ENCODE measurements around the gene RAMAC. TPM values are rescaled to one million over a fixed set of nuclear protein-coding genes. Genes with fewer than 3 reads are reported as not detected.

The RAMAC gene
- total and polyA plus RNA-seq, 2 of the 8 experiments (the other 6 are each of a cell fraction or from before 2014, with no cell fraction given): 20.7 to 32.9 TPM

- TF ChIP-seq BACH1 (IDR thresholded peaks at IDR 0.05; ENCODE audit: low read length): no peak
- TF ChIP-seq NRF1 (IDR thresholded peaks at IDR 0.05; ENCODE audit: low read depth, low read length): no peak
- TF ChIP-seq SAP30 (IDR thresholded peaks at IDR 0.05; ENCODE audit: insufficient read depth, insufficient replicate concordance, low read length): peak; percentile 33
- no peak for TF ChIP-seq CHD1 (IDR thresholded peaks at IDR 0.05; ENCODE audit: low read depth, low read length)
- TF ChIP-seq SIRT6 (IDR thresholded peaks at IDR 0.05; ENCODE audit: low read length): no peak
- no peak for TF ChIP-seq SRF (IDR thresholded peaks at IDR 0.05; ENCODE audit: low read depth, low read length)
- no peak; the same call in 1 of the 2 replicates for TF ChIP-seq SUZ12 (IDR thresholded peaks at IDR 0.05; ENCODE audit: low read length)
- peak; percentile 88 for TF ChIP-seq CHD2 (IDR thresholded peaks at IDR 0.05; ENCODE audit: low read length)
- TF ChIP-seq HDAC6 (IDR thresholded peaks at IDR 0.05; ENCODE audit: low read depth, low read length): no peak
- TF ChIP-seq KDM5A (IDR thresholded peaks at IDR 0.05; ENCODE audit: low read length): no peak
- no peak for TF ChIP-seq CBX8 (IDR thresholded peaks at IDR 0.05; ENCODE audit: borderline replicate concordance, low read depth, low read length)
- TF ChIP-seq RBBP5 (IDR thresholded peaks at IDR 0.05; ENCODE audit: borderline replicate concordance, low read depth, low read length): peak; percentile 75; the same call in 1 of the 2 replicates
- TF ChIP-seq GTF2F1 (IDR thresholded peaks at IDR 0.05; ENCODE audit: borderline replicate concordance, low read depth, low read length): peak; percentile 58; the same call in 1 of the 2 replicates
- peak; percentile 63 for TF ChIP-seq BRCA1 (IDR thresholded peaks at IDR 0.05; ENCODE audit: low read depth, low read length)
- TF ChIP-seq POLR2A (IDR thresholded peaks at IDR 0.05; ENCODE audit: control extremely low read depth in 1 of 2, low read depth in 2 of 2, low read length in 2 of 2): peak; percentile 11 to 72
- no peak for TF ChIP-seq CTCF (IDR thresholded peaks at IDR 0.05; ENCODE audit: control extremely low read depth in 1 of 3, insufficient read depth in 1 of 3, low read depth in 1 of 3, low read length in 3 of 3)
- peak; percentile 78 for TF ChIP-seq POLR2AphosphoS5 (IDR thresholded peaks at IDR 0.05; ENCODE audit: low read depth, low read length)
- peak; percentile 100 for TF ChIP-seq KDM4A (IDR thresholded peaks at IDR 0.05; ENCODE audit: low read depth, low read length, severe bottlenecking)
- peak; percentile 88 for TF ChIP-seq GABPA (IDR thresholded peaks at IDR 0.05; ENCODE audit: borderline replicate concordance, insufficient read depth, low read length)
- peak; percentile 68 for TF ChIP-seq RNF2 (IDR thresholded peaks at IDR 0.05; ENCODE audit: borderline replicate concordance, low read depth, low read length, missing control alignments, poor library complexity, severe bottlenecking)
- TF ChIP-seq JUN (IDR thresholded peaks at IDR 0.05; ENCODE audit: low read depth, low read length): no peak
- TF ChIP-seq YY1 (IDR thresholded peaks at IDR 0.05; ENCODE audit: low read depth, low read length): no peak
- TF ChIP-seq RFX5 (IDR thresholded peaks at IDR 0.05; ENCODE audit: borderline replicate concordance, low read depth, low read length): no peak
Observed at GRCh38 chr15:82985688-82986441, at the start of gene RAMAC (continued).
